ENCODE results near the gene PACS1.

Gene PACS1

GRCh38 chr11:66278363-66279091 lies 208.5 kb downstream of the PACS1 start:
- DNase-seq (ENCODE audit: extremely low spot score): no peak
- ChIA-PET POLR2A (no interaction called here), CTCF (interaction anchor here (1.8 kb wide), 1 partner anchor 56 kb away, joined by 6 read pairs; no protein-coding TSS in a partner anchor)
- TF ChIP-seq PKNOX1 (IDR thresholded peaks at IDR 0.05) (no peak), NFRKB (IDR thresholded peaks at IDR 0.05) (no peak), SUZ12 (IDR thresholded peaks at IDR 0.05) (no peak), ARNT (IDR thresholded peaks at IDR 0.05) (no peak), FOXM1 (IDR thresholded peaks at IDR 0.05; ENCODE audit: borderline replicate concordance) (no peak), FOXK2 (IDR thresholded peaks at IDR 0.05) (no peak), SP1 (IDR thresholded peaks at IDR 0.05) (no peak), FOXA1 (IDR thresholded peaks at IDR 0.05) (no peak), ELF4 (IDR thresholded peaks at IDR 0.05) (no peak), CTBP1 (IDR thresholded peaks at IDR 0.05; ENCODE audit: borderline replicate concordance) (no peak), BHLHE40 (IDR thresholded peaks at IDR 0.05; ENCODE audit: borderline replicate concordance) (no peak), LEF1 (IDR thresholded peaks at IDR 0.05; ENCODE audit: borderline replicate concordance) (no peak), HDGF (IDR thresholded peaks at IDR 0.05; ENCODE audit: borderline replicate concordance) (no peak)

GRCh38 chr11:66279092-66279734 lies 209.1 kb downstream of the PACS1 start:
- no peak for DNase-seq (ENCODE audit: extremely low spot score)
- ChIA-PET CTCF (interaction anchor here (0.6 to 1.8 kb wide), 3 partner anchors 8 to 57 kb away, joined by 3 to 8 read pairs (median 6); no protein-coding TSS in a partner anchor), POLR2A (interaction anchor here (2.3 to 2.8 kb wide), 2 partner anchors 10 to 11 kb away, joined by 12 to 15 read pairs; partner anchors contain the start of genes RAB1B and YIF1A)
- no peak for TF ChIP-seq BHLHE40 (IDR thresholded peaks at IDR 0.05; ENCODE audit: borderline replicate concordance)
- no peak for TF ChIP-seq SUZ12 (IDR thresholded peaks at IDR 0.05)
- no peak for TF ChIP-seq PKNOX1 (IDR thresholded peaks at IDR 0.05)
- no peak for TF ChIP-seq ARNT (IDR thresholded peaks at IDR 0.05)
- no peak for TF ChIP-seq ELF4 (IDR thresholded peaks at IDR 0.05)
- TF ChIP-seq LEF1 (IDR thresholded peaks at IDR 0.05; ENCODE audit: borderline replicate concordance): no peak
- no peak for TF ChIP-seq TARDBP (IDR thresholded peaks at IDR 0.05)

- POLR2A ChIA-PET: interaction anchor here (1.2 to 2.8 kb wide), 3 partner anchors 9 to 28 kb away, joined by 3 to 15 read pairs (median 12); partner anchors contain the start of genes RAB1B and YIF1A
- CTCF ChIA-PET: interaction anchor here (1.2 kb wide), 1 partner anchor 22 kb away, joined by 3 read pairs; no protein-coding TSS in a partner anchor
- TF ChIP-seq FOXK2 (IDR thresholded peaks at IDR 0.05): no peak
- peak; percentile 61 for TF ChIP-seq PKNOX1 (IDR thresholded peaks at IDR 0.05)
- DNase-seq (ENCODE audit: extremely low spot score): no peak
Observed at GRCh38 chr11:66280428-66280827, 210.4 kb downstream of the PACS1 start.

DNA sequence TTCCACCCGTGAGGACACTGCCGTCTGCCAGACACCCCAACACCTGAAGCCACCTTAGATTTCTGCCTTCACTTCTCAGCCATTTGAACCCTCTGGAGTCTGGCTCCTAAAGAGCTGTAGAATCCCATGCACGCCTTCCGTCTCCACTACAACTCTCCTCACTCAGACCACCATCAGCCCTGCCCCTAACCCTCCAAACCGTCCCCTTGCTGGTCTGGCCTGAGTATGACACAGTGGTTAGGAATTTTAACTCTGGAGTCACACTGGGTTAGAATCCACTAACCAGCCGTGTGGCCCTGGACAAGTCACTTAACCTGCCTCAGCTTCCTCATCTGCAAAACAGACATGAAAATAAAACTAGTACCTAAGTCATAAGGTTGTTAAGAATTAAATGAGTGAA lies 210.9 kb downstream of the PACS1 start:
- POLR2A ChIA-PET: interaction anchor here (1.2 to 2.8 kb wide), 4 partner anchors 8 to 27 kb away, joined by 3 to 15 read pairs (median 8); partner anchors contain the start of genes RAB1B and YIF1A
- no peak for DNase-seq (ENCODE audit: extremely low spot score)
- TF ChIP-seq SUZ12 (IDR thresholded peaks at IDR 0.05): no peak
- no peak for TF ChIP-seq L3MBTL2 (conservative IDR thresholded peaks at IDR 0.05)
- no peak for TF ChIP-seq FOXA1 (IDR thresholded peaks at IDR 0.05)
- CTCF ChIA-PET: no interaction called here

GRCh38 chr11:66281776-66282467 lies 211.8 kb downstream of the PACS1 start:
- DNase-seq (ENCODE audit: extremely low spot score): no peak
- TF ChIP-seq HDGF (IDR thresholded peaks at IDR 0.05; ENCODE audit: borderline replicate concordance) (no peak), SP1 (IDR thresholded peaks at IDR 0.05) (no peak), FOXK2 (IDR thresholded peaks at IDR 0.05) (no peak), FOXA1 (IDR thresholded peaks at IDR 0.05) (no peak), ZNF384 (IDR thresholded peaks at IDR 0.05) (no peak), ELF4 (IDR thresholded peaks at IDR 0.05) (no peak), SUZ12 (IDR thresholded peaks at IDR 0.05) (no peak), NFRKB (IDR thresholded peaks at IDR 0.05) (no peak), ARNT (IDR thresholded peaks at IDR 0.05) (no peak), FOXM1 (IDR thresholded peaks at IDR 0.05; ENCODE audit: borderline replicate concordance) (no peak), LEF1 (IDR thresholded peaks at IDR 0.05; ENCODE audit: borderline replicate concordance) (no peak), CTBP1 (IDR thresholded peaks at IDR 0.05; ENCODE audit: borderline replicate concordance) (no peak), L3MBTL2 (conservative IDR thresholded peaks at IDR 0.05) (no peak), TARDBP (IDR thresholded peaks at IDR 0.05) (no peak), BHLHE40 (IDR thresholded peaks at IDR 0.05; ENCODE audit: borderline replicate concordance) (no peak), PKNOX1 (IDR thresholded peaks at IDR 0.05) (no peak)
- CTCF ChIA-PET: interaction anchor here (1.0 to 2.9 kb wide), 6 partner anchors 9 to 60 kb away, joined by 3 to 9 read pairs (median 4); partner anchors contain the start of genes RAB1B and TMEM151A
- POLR2A ChIA-PET: interaction anchor here (1.0 to 2.8 kb wide), 4 partner anchors 8 to 26 kb away, joined by 3 to 12 read pairs (median 4); partner anchors contain the start of gene YIF1A

All from HEK293T (cell line).